Measurements from ENCODE around the gene TBX18.

GRCh38 chr6:84809455-84809854 is 45.1 kb upstream of the TBX18 start:
- no peak for TF ChIP-seq CTCF (conservative IDR thresholded peaks at IDR 0.05 in 1 of 2, IDR thresholded peaks at IDR 0.05 in 1 of 2; ENCODE audit: low read depth in 1 of 2, low read length in 2 of 2)
- TF ChIP-seq EZH2 (IDR thresholded peaks at IDR 0.05; ENCODE audit: low read length, missing control alignments), result no peak

Measured in fibroblast of lung (primary cell).